Measurements from ENCODE around the gene HMG20A.

GRCh38 chr15:77413699-77414349 is 6.9 kb upstream of the HMG20A start:
- no peak for TF ChIP-seq YY1 (IDR thresholded peaks at IDR 0.05; ENCODE audit: insufficient read depth, insufficient read length)
- no peak for TF ChIP-seq SUZ12 (IDR thresholded peaks at IDR 0.05; ENCODE audit: extremely low read depth, insufficient read depth, insufficient read length)
